GM06990 (cell line): Measurements from ENCODE around the gene KANK4.

Source experiments
- DNase-seq: peaks from one replicate; pipeline ENCODE4 v3.0.0-alpha.2; 2011; ENCODE audit not compliant: insufficient read length; ENCODE audit errors: extremely low read depth
- H3K27me3 ChIP-seq: replicated peaks from 2 replicates; pipeline ENCODE4 v1.6.0; 2011; ENCODE audit warnings: low read length; ENCODE audit not compliant: control insufficient read depth, insufficient read depth
- H3K36me3 ChIP-seq: 2 replicates; pipeline ENCODE4 v1.5.1; 2011; ENCODE audit warnings: low read length; ENCODE audit not compliant: control insufficient read depth, insufficient read depth
- H3K4me3 ChIP-seq: replicated peaks from 2 replicates; pipeline ENCODE4 v1.5.1; 2011; ENCODE audit warnings: low read depth, mild to moderate bottlenecking, control low read depth, low read length
- TF ChIP-seq, protein P1 (sequence below): IDR thresholded peaks from 2 replicates; pipeline ENCODE4 v1.5.1; 2011; ENCODE audit warnings: low read length, control low read depth, mild to moderate bottlenecking, inconsistent platforms; ENCODE audit not compliant: insufficient read depth, poor library complexity, severe bottlenecking

The KANK4 gene

DNA sequence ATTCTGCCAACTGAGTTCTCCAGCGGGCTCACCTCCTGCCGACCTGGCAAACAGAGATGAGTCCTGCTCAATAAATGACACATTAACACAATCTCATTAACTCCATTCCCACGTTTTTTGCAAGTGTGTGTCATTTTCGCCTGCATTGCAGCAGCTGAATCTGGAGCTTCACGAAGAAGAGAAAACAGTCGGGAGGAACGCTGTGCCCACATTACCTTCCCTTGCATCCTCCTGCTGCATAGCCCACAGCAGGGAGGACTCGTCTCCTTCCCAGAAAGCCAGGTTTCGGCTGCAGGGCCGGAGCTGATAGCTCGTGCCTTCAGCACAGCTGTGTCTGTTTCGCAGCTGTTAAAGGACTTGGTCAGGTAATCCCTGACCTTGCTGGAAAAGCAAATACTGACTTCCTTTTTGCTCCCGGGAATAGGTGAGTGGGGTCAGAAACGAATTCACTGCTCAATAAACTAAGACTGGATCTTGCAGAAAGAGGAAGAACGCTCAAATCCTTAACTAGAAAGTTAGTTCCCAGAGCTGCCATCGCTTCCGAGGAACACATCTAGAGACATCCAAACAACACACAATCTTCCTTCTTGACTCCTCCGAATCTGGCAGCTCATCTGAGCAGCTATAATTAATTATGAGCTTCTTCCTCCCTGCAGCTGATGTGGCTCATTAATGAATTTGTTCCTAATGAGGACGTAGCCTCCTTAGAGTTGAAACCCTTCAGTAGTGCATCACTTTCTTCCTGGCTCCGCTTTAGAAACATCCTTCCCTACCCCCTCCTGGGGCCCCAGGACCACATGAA is 33.0 kb downstream of the KANK4 start:
- H3K27me3 ChIP-seq, result peaks cover 4% of the 10 kb centered on the region
- H3K4me3 ChIP-seq, result no peak overlapping the region
- TF ChIP-seq, protein P1, sequence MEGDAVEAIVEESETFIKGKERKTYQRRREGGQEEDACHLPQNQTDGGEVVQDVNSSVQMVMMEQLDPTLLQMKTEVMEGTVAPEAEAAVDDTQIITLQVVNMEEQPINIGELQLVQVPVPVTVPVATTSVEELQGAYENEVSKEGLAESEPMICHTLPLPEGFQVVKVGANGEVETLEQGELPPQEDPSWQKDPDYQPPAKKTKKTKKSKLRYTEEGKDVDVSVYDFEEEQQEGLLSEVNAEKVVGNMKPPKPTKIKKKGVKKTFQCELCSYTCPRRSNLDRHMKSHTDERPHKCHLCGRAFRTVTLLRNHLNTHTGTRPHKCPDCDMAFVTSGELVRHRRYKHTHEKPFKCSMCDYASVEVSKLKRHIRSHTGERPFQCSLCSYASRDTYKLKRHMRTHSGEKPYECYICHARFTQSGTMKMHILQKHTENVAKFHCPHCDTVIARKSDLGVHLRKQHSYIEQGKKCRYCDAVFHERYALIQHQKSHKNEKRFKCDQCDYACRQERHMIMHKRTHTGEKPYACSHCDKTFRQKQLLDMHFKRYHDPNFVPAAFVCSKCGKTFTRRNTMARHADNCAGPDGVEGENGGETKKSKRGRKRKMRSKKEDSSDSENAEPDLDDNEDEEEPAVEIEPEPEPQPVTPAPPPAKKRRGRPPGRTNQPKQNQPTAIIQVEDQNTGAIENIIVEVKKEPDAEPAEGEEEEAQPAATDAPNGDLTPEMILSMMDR, result no peak
- H3K36me3 ChIP-seq, result no peaks in the 10 kb centered on the region
- DNase-seq, result no peak

DNA sequence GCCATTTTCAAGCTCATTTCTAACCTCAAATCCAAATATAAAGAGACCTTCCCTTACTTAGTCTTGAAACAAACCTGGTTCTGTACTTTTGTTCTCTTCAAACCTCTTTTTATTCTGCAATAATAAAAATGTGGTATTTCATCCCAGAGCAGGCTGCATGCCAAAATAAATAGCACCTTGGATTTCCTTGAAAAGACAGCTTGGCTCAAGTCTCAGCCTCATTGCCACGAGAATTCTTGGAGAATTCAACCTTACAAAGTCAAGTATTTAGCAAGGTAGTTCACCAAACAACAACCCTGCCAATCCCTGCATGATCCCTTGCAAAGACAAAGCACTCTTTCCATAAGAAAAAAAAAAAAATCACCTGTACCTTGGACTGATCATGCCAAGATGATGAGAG is 33.8 kb downstream of the KANK4 start:
- H3K36me3 ChIP-seq, result no peaks in the 10 kb centered on the region
- TF ChIP-seq, protein P1, result no peak
- H3K4me3 ChIP-seq, result no peak overlapping the region
- peaks cover 4% of the 10 kb centered on the region for H3K27me3 ChIP-seq
- no peak for DNase-seq

DNA sequence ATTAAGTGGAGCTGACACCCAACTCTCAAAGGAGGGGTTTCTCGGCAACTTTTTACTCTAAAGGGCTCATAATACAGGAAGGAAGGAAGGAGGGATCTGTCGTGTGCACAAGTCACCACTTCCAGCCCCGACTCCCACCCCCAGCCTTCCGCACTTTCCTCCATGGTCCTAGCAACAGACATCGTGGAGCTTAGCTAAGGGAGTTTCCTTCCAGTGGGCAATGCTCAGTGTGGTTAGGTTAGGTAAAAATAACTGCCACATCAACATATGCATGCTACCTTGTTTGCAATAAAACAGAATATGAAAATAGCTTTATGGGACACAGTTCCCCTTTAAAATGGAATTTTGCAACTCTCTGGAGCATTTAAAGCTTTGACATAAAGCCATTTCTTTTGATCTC is 35.2 kb downstream of the KANK4 start:
- H3K27me3 ChIP-seq, result peaks cover 4% of the 10 kb centered on the region
- no peak for DNase-seq
- no peaks in the 10 kb centered on the region for H3K36me3 ChIP-seq
- TF ChIP-seq, protein P1, result no peak
- no peak overlapping the region for H3K4me3 ChIP-seq

DNA sequence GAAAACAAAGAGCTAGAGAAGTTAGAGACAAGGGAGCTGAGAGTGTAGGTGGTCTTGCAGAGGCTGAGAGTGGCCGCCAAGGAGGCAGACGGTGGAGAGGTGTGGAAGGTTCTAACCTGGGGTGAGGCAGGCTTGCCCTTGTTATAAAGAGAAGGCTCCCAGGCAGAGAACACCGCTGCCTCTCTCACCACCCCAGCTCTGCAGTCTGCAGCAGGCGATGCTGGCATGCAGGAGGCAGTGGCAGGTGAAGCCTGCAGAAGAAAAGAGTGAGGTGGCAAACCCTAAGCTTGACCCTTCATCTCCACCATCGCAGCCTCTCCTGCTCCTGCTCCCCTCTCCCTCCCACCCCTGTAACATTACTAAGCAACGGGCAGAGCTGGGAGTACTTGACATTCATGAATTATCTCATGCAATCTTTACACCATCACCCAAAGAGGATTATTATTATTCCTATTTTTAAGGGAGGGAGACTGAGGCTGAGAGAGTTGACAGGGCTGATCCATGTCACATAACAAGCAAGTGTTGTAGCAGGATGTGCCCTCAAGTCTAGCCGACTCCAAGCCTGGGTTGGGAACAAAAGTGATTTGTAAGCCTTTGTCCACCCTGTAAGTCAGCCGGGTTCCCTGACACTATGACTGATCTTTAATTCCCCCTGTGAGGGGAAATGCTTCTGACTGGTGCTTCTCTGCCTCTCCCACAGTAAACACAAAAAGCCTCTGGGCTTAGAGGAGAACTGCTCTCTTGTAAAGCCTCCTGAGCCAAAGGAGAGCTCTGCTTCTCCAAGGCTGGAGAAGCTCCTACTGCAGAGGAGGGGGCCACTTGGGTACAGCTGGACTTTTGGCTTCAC is 36.1 kb downstream of the KANK4 start:
- no peak overlapping the region for H3K4me3 ChIP-seq
- TF ChIP-seq, protein P1, result no peak
- peaks cover 4% of the 10 kb centered on the region for H3K27me3 ChIP-seq
- DNase-seq, result no peak
- no peaks in the 10 kb centered on the region for H3K36me3 ChIP-seq

DNA sequence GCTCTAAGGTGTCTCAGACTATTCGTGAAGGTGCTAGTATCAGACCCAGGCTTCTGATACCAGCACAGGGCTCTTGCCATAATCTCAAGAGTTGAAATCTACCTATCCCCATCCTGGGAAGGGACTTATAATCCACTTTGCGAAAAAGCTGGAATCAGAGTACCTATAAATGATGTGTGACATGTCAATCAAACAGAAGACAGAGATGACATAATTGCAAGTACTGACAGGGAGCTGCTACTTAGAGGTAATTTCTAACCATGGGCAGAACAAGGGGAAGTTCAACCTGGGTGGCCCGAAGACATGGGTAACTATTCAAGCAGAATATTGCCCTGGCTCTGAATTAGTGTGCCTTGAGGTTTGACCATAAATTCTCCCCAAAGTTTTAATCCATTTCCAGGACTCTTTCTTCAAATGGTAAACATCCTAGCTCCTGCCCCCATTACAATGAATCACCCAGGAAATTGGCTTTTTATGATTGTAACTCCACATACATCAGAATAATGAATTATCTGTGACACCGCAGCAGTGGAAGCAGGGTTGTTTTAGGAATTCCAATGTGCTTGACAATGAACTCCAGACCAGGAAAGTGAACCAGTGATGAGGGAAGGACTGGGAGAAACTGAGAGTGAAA is 37.2 kb downstream of the KANK4 start:
- no peaks in the 10 kb centered on the region for H3K36me3 ChIP-seq
- DNase-seq, result no peak
- no peak overlapping the region for H3K4me3 ChIP-seq
- TF ChIP-seq, protein P1, result no peak
- peaks cover 1% of the 10 kb centered on the region for H3K27me3 ChIP-seq
